NCI-H1930 (cell line): Measurements from ENCODE around the gene TAS1R1.

Source experiments
- DNase-seq, 2 experiments: peaks; one replicate each; lab custom pipeline; 2025; lab: John Stamatoyannopoulos, UW

TAS1R1 gene

GRCh38 chr1:6572653-6573383 lies 17.7 kb downstream of the TAS1R1 start:
- DNase-seq = no peak

- no peak for DNase-seq
Measured at GRCh38 chr1:6574025-6574620, 19.0 kb downstream of the TAS1R1 start.

GRCh38 chr1:6574818-6575217 lies 19.7 kb downstream of the TAS1R1 start:
- no peak for DNase-seq

GRCh38 chr1:6577831-6578525 lies 22.9 kb downstream of the TAS1R1 start:
- no peak for DNase-seq

GRCh38 chr1:6578624-6579373 lies 23.7 kb downstream of the TAS1R1 start:
- DNase-seq = no peak

- DNase-seq = peak; percentile 94 to 96
Measured at GRCh38 chr1:6579374-6580118, 24.4 kb downstream of the TAS1R1 start, which contains the start of gene ZBTB48. Gene ZBTB48, plus strand, starts transcription at chr1:6579994. Its CDS starts 616 bp downstream, at chr1:6580610.

DNA sequence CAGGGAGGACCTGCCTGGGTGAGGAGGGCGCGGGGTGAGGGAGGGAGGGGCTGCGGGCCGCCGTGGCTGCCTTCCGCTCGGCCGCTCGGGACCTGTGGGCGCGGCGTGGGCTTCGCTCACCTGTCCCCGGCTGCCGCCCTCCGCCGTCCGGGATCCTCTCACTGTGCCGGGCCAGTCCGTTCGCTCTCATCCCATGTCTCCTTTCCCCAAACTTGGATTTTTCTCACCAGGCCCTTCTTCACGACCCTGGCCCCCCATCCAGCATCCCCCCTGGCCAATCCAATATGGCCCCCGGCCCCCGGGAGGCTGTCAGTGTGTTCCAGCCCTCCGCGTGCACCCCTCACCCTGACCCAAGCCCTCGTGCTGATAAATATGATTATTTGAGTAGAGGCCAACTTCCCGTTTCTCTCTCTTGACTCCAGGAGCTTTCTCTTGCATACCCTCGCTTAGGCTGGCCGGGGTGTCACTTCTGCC lies 25.0 kb downstream of the TAS1R1 start:
- no peak for DNase-seq

- DNase-seq = no peak
Measured at GRCh38 chr1:6580593-6581409, 25.7 kb downstream of the TAS1R1 start.

DNA sequence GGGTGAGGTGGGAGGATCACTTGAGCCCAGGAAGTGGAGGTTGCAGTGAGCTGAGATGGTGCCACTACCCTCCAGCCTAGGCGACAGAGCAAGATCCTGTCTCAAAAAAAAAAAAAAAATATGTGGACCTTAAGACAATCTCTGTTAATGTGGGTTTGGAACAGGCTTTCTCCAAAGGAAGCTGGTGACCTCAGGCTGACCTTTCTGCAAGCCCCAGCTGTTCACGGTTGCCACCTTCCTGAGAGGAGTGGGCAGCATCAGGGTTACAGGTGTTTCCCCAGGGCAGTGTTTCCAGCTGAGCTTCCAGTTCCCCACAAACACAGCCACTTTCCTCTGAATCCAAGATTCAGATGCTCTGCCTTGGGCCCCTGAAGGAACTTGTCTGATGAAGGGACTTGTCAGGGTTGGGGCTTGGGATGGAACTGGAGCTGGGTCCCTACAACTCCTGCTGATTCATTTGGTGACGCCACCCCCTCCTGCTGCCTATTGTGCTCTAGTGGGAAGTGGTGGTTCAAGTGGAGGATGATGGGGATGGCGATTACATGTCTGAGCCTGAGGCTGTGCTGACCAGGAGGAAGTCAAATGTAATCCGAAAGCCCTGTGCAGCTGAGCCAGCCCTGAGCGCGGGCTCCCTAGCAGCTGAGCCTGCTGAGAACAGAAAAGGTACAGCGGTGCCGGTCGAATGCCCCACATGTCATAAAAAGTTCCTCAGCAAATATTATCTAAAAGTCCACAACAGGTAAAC lies 26.6 kb downstream of the TAS1R1 start:
- DNase-seq = no peak

GRCh38 chr1:6582370-6582769 lies 27.3 kb downstream of the TAS1R1 start:
- DNase-seq = no peak

DNA sequence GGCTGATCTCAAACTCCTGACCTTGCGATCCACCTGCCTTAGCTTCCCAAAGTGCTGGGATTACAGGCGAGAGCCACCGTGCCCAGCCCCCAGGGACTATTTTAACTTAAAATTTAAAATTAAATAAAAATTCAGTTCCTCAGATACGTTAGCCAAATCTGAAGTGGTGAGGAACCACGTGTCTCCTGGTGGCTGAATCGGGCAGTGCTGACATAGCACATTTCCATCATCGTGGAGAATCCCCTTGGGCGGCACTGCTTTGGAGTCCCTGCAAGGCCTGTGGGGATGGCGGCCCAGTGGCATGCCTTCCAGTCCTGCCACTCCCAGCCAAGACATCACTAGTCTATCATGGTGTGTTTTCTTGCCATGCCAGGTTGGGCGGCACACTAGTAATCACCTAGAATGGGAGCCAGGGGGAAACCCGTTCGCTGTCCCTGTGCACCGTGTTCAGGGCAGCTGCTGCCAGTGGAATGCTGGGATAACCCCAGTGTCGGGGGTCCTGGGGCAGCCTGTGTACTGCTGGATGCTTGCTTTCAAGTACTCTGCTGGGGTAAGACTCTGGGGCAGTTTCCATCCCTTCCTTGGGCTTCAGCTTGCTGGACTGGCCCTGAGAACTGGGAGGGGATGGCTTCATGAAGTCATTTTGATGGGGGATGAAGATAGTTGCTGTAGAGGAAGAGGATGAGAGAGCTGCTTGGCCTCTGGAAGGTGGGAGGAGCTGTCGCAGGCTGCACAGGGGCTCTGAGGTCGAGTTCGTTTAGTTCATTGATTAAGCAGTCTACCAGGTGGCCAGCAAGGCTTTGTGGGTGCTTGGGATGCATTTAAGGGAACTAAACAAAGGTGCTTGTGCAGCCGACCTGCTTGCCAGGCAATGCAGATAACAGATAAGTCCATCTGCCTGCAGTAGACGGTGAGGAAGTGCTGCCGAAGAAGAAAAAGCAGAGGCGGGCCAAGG lies 29.3 kb downstream of the TAS1R1 start:
- no peak for DNase-seq

- DNase-seq = no peak
Measured at GRCh38 chr1:6585081-6585722, 30.1 kb downstream of the TAS1R1 start.

DNA sequence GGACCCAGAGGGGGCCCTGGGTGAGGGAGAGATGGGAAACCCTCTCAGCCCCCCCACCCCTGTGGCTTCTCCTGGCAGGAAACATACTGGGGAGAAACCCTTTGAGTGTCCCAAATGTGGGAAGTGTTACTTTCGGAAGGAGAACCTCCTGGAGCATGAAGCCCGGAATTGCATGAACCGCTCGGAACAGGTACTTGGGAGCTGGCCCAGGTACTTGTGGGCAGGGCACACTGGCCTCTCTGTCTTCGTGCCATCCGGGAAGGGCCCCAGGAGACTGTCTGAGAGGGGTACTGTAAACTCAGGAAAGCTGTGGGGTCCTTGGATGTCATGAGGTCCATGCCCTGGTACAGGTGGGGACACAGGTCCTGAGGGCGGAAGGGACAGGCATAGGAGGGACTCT lies 30.7 kb downstream of the TAS1R1 start:
- no peak for DNase-seq

GRCh38 chr1:6586404-6586816 lies 31.3 kb downstream of the TAS1R1 start:
- DNase-seq = no peak

GRCh38 chr1:6587261-6588005 lies 32.3 kb downstream of the TAS1R1 start:
- no peak for DNase-seq

- DNase-seq = no peak
Measured at GRCh38 chr1:6588128-6588892, 33.2 kb downstream of the TAS1R1 start.
